Spleen (tissue), 11 donors: ENCODE results near the gene CLIP1. TPM values are rescaled to one million over a fixed set of nuclear protein-coding genes. Genes with fewer than 3 reads are reported as not detected.

Experiments
- DNase-seq: peaks from one replicate; pipeline ENCODE4 v3.0.0-alpha.2; 2020
- H3K27ac ChIP-seq, 8 donors: fragments of 200-600 bp; sonication (generic) in 7 of 8; 1 replicate in 4 of 8; 2 replicates in 4 of 8; pipeline versions ENCODE4 v1.5.0 to v1.8.0; 2016 to 2021; ENCODE audit warnings: inconsistent platforms in 4 of 8, mild to moderate bottlenecking in 4 of 8, moderate library complexity in 1 of 8
- H3K27me3 ChIP-seq, 7 donors: fragments of 200-600 bp; sonication (generic) in 6 of 7; replicated peaks in 1 of 7; 1 replicate in 4 of 7; 2 replicates in 3 of 7; pipeline versions ENCODE4 v1.5.0 to v1.8.0; 2016 to 2021; ENCODE audit warnings: inconsistent platforms in 3 of 7, mild to moderate bottlenecking in 1 of 7
- H3K36me3 ChIP-seq, 6 donors: fragments of 200-600 bp; sonication (generic) in 5 of 6; 1 replicate in 4 of 6; 2 replicates in 2 of 6; pipeline versions ENCODE4 v1.5.0 to v1.8.0; 2016 to 2021; ENCODE audit warnings: inconsistent platforms in 2 of 6
- H3K4me1 ChIP-seq, 6 donors: fragments of 200-600 bp; sonication (generic) in 5 of 6; 1 replicate in 3 of 6; 2 replicates in 3 of 6; pipeline versions ENCODE4 v1.5.0 to v1.8.0; 2016 to 2021; ENCODE audit warnings: inconsistent platforms in 3 of 6
- H3K4me3 ChIP-seq, 8 donors: fragments of 200-600 bp; sonication (generic) in 7 of 8; 1 replicate in 4 of 8; 2 replicates in 4 of 8; pipeline versions ENCODE4 v1.5.0 to v1.8.0; 2016 to 2021; ENCODE audit warnings: inconsistent platforms in 4 of 8, mild to moderate bottlenecking in 4 of 8, moderate library complexity in 2 of 8
- H3K9me3 ChIP-seq, 8 donors: fragments of 200-600 bp; sonication (generic) in 7 of 8; 1 replicate in 4 of 8; 2 replicates in 4 of 8; pipeline versions ENCODE4 v1.5.0 to v1.8.0; 2016 to 2021; ENCODE audit warnings: inconsistent platforms in 4 of 8
- CTCF ChIP-seq, 11 experiments: fragments of 200-600 bp in 7 of 11; fragments of 450-650 bp in 4 of 11; sonication (generic) in 4 of 11; IDR thresholded peaks in 8 of 11; conservative IDR thresholded peaks in 3 of 11; 1 replicate in 7 of 11; 2 replicates in 4 of 11; pipeline versions ENCODE4 v1.4.0 to v1.8.0; 2016 to 2021; ENCODE audit warnings: antibody characterized with exemption in 11 of 11, inconsistent platforms in 4 of 11, mild to moderate bottlenecking in 1 of 11
- POLR2A ChIP-seq, 3 donors: fragments of 450-650 bp; IDR thresholded peaks; one replicate each; pipeline ENCODE4 v1.5.1; 2017; ENCODE audit warnings: antibody characterized with exemption in 3 of 3, mild to moderate bottlenecking in 1 of 3
- POLR2AphosphoS5 ChIP-seq, 3 donors: sonication (generic); formaldehyde crosslinking; IDR thresholded peaks; one replicate each; pipeline ENCODE4 v1.5.1; 2017; ENCODE audit warnings: antibody characterized with exemption in 3 of 3
- WGBS, 5 donors: extraction: QIAGEN DNeasy Blood & Tissue Kit in 3 of 5; methylation state at CpG; one replicate each; pipeline versions ENCODE4 v1.1.5 to v1.1.7; 2013 to 2018; 5-methylcytosine and 5-hydroxymethylcytosine counted together
- intact Hi-C: fragments of 100-400 bp; cut with DNase I; formaldehyde crosslinking; loops from one replicate; pipeline ENCODE4 v1.15.0; 2023; ENCODE audit warnings: low total_unique reads
- polyA plus RNA-seq, 3 donors: library from polyadenylated mRNA; stranded (reverse); fragments of 200-250 nt; gene quantifications; one replicate each; pipeline ENCODE4 v1.2.1, GENCODE V29; 2013
- total RNA-seq, 7 donors: library from RNA; depleted of rRNA in 3 of 7; stranded (reverse); fragments of >200 nt in 3 of 7; fragmentation: NEBNext Ultra II Directional in 4 of 7; extraction: Animal tissue kit (Norgen Biotek cat#: 25700) in 4 of 7; gene quantifications; one replicate each; pipeline versions ENCODE4 v1.1.0 to v1.2.1, GENCODE V29; 2016 to 2021
- donor health status: healthy with polysubstance abuse.
- donor health status: DM: no; HTN: no; CAD: no; lungs with moderate emphysema.
- donor health status: DM: no; HTN: no; CAD: no.
- donor health status: Bipolar disorder and iron deficiency.
- donor health status: healthy.
- donor health status: DM: no; HTN: no; CAD: no.
- donor health status: DM: yes; HTN: yes; CAD: no.

Gene CLIP1
- total and polyA plus RNA-seq, 10 donors = 7.8 to 80.2 (median 57.2) TPM

GRCh38 chr12:122295877-122296276, 126.6 kb downstream of the CLIP1 start:
- TF ChIP-seq POLR2AphosphoS5 (IDR thresholded peaks at IDR 0.05) (no peak), CTCF (IDR thresholded peaks at IDR 0.05 in 8 of 11, conservative IDR thresholded peaks at IDR 0.05 in 3 of 11) (no peak), POLR2A (IDR thresholded peaks at IDR 0.05) (no peak)
- DNase-seq = no peak
- no peak overlapping the region for H3K27ac ChIP-seq
- no peaks in the 10 kb centered on the region for H3K4me1 ChIP-seq
- intact Hi-C loops = no loop called here
- H3K9me3 ChIP-seq = no peaks in the 10 kb centered on the region
- no peaks in the 10 kb centered on the region for H3K27me3 ChIP-seq
- peaks cover 0 to 98% (median 36%) of the 10 kb centered on the region in 6 donors for H3K36me3 ChIP-seq
- H3K4me3 ChIP-seq = no peak overlapping the region

DNA sequence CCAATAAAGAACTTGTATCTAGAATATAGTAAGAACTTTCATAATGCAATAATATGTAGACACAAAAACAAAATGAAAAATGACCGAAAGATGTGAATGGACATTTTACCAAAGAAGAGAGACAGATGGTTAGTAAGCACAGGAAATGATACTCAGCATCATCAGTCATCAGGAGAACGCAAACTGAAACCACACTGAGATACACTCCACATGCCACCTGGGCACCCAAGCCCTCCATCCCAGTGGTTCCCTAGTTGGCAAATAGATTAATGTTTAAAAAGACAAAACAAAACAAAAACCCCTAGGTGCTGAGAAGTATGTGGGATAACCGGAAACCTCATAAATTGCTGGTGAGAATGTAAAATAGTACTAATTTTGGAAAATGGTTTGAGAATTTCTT, 129.4 kb downstream of the CLIP1 start:
- DNase-seq = no peak
- TF ChIP-seq CTCF (IDR thresholded peaks at IDR 0.05 in 8 of 11, conservative IDR thresholded peaks at IDR 0.05 in 3 of 11) (no peak), POLR2AphosphoS5 (IDR thresholded peaks at IDR 0.05) (no peak), POLR2A (IDR thresholded peaks at IDR 0.05) (no peak)
- no peaks in the 10 kb centered on the region for H3K9me3 ChIP-seq
- no peaks in the 10 kb centered on the region for H3K27me3 ChIP-seq
- intact Hi-C loops = no loop called here
- H3K4me3 ChIP-seq = no peak overlapping the region
- 76 to 90% (median 77%) methylated on average over 3 of the region's 3 CpGs for WGBS, 5 donors
- no peak overlapping the region for H3K27ac ChIP-seq
- H3K36me3 ChIP-seq = peaks cover 0 to 90% (median 25%) of the 10 kb centered on the region in 6 donors
- H3K4me1 ChIP-seq = no peaks in the 10 kb centered on the region

DNA sequence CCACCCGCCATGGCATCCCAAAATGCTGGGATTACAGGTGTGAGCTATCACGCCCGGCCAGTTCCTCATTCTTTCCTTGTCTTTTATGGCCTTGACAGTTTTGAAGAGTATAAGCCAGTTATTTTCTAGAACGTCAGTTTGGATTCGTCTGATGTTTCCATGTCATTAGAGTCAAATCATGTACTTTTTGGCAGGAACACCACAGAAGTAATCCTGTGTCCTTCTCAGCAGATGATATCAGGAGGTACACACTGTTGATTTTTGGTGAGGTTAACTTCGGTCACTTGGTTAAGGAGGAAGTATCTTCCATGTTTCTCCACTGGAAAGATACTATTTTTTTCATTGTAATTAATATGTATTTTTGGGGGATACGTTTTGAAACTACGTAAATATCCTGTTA, 131.0 kb downstream of the CLIP1 start:
- Histone ChIP-seq H3K4me3 (no peak overlapping the region), H3K9me3 (no peaks in the 10 kb centered on the region), H3K27me3 (no peaks in the 10 kb centered on the region), H3K36me3 (peaks cover 0 to 90% (median 25%) of the 10 kb centered on the region in 6 donors), H3K4me1 (no peaks in the 10 kb centered on the region), H3K27ac (no peak overlapping the region)
- TF ChIP-seq POLR2AphosphoS5 (IDR thresholded peaks at IDR 0.05) = no peak
- TF ChIP-seq POLR2A (IDR thresholded peaks at IDR 0.05) = no peak
- TF ChIP-seq CTCF (IDR thresholded peaks at IDR 0.05 in 8 of 11, conservative IDR thresholded peaks at IDR 0.05 in 3 of 11) = no peak
- intact Hi-C loops = no loop called here
- DNase-seq = no peak
- 89 to 96% (median 95%) methylated on average over 8 of the region's 8 CpGs for WGBS, 5 donors

GRCh38 chr12:122283680-122284079, 138.8 kb downstream of the CLIP1 start:
- intact Hi-C loops = no loop called here
- Histone ChIP-seq H3K36me3 (peaks cover 0 to 94% (median 32%) of the 10 kb centered on the region in 6 donors), H3K27ac (no peak overlapping the region), H3K4me3 (no peak overlapping the region), H3K9me3 (no peaks in the 10 kb centered on the region), H3K27me3 (no peaks in the 10 kb centered on the region), H3K4me1 (no peaks in the 10 kb centered on the region)
- WGBS, 5 donors = 95 to 97% (median 96%) methylated on average over 5 of the region's 5 CpGs
- no peak for DNase-seq
- no peak for TF ChIP-seq POLR2AphosphoS5 (IDR thresholded peaks at IDR 0.05)
- no peak for TF ChIP-seq CTCF (IDR thresholded peaks at IDR 0.05 in 8 of 11, conservative IDR thresholded peaks at IDR 0.05 in 3 of 11)
- TF ChIP-seq POLR2A (IDR thresholded peaks at IDR 0.05) = no peak
